PFSK-1 (cell line): ENCODE results near the gene CNOT11.

Experiments
- FOXP2 ChIP-seq: optimal IDR thresholded peaks from 2 replicates; pipeline ENCODE3; 2011; ENCODE audit warnings: borderline replicate concordance, control low read depth, inconsistent platforms; ENCODE audit not compliant: insufficient read depth; ENCODE audit errors: extremely low read length, extremely low read depth
- POLR2AphosphoS5 ChIP-seq: IDR thresholded peaks from 2 replicates; pipeline ENCODE4 v1.6.1; 2012; ENCODE audit warnings: low read depth, mild to moderate bottlenecking, control low read depth, low read length, moderate library complexity
- REST ChIP-seq, 2 experiments: IDR thresholded peaks; 2 replicates each; pipeline versions ENCODE4 v1.6.1 to v1.8.0; 2011 to 2012; ENCODE audit warnings: low read depth in 2 of 2, low read length in 2 of 2, control low read depth in 1 of 2, inconsistent platforms in 1 of 2, mild to moderate bottlenecking in 1 of 2, moderate library complexity in 1 of 2; ENCODE audit not compliant: insufficient read depth in 1 of 2
- SIN3A ChIP-seq: IDR thresholded peaks from 2 replicates; pipeline ENCODE4 v1.6.1; 2012; ENCODE audit warnings: mild to moderate bottlenecking, low read length, moderate library complexity, borderline replicate concordance; ENCODE audit not compliant: insufficient read depth
- TAF1 ChIP-seq: IDR thresholded peaks from 2 replicates; pipeline ENCODE4 v1.6.1; 2012; ENCODE audit warnings: low read length, control low read depth, borderline replicate concordance; ENCODE audit not compliant: insufficient read depth

The CNOT11 gene

GRCh38 chr2:101251844-101252407 is 760 bp upstream of the CNOT11 start:
- TF ChIP-seq FOXP2 = no peak
- no peak for TF ChIP-seq SIN3A
- TF ChIP-seq REST (IDR thresholded peaks at IDR 0.05; ENCODE audit: insufficient read depth in 1 of 2, low read depth in 2 of 2, low read length in 2 of 2) = no peak
- no peak for TF ChIP-seq POLR2AphosphoS5

GRCh38 chr2:101253013-101253702 is 472 bp downstream of the CNOT11 start:
- TF ChIP-seq FOXP2 (no peak), SIN3A (no peak), POLR2AphosphoS5 (no peak), TAF1 (no peak; the same call in 1 of the 2 replicates), REST (IDR thresholded peaks at IDR 0.05; ENCODE audit: insufficient read depth in 1 of 2, low read depth in 2 of 2, low read length in 2 of 2) (no peak)

- no peak for TF ChIP-seq REST (IDR thresholded peaks at IDR 0.05; ENCODE audit: insufficient read depth in 1 of 2, low read depth in 2 of 2, low read length in 2 of 2)
- TF ChIP-seq SIN3A = no peak
Observed at GRCh38 chr2:101253703-101254450, 1.2 kb downstream of the CNOT11 start.

- TF ChIP-seq POLR2AphosphoS5 (no peak), TAF1 (no peak), REST (IDR thresholded peaks at IDR 0.05; ENCODE audit: insufficient read depth in 1 of 2, low read depth in 2 of 2, low read length in 2 of 2) (no peak), FOXP2 (no peak), SIN3A (no peak)
Observed at GRCh38 chr2:101255501-101255900, 2.8 kb downstream of the CNOT11 start.
